NCI-H2196 treated with DMSO at 0.1 percent for 48 hours (cell line): ENCODE results near the gene FSTL4.

Experiments used
- DNase-seq: peaks from one replicate; lab custom pipeline; 2025; ENCODE audit not compliant: unreplicated experiment; lab: John Stamatoyannopoulos, UW

Gene FSTL4

DNA sequence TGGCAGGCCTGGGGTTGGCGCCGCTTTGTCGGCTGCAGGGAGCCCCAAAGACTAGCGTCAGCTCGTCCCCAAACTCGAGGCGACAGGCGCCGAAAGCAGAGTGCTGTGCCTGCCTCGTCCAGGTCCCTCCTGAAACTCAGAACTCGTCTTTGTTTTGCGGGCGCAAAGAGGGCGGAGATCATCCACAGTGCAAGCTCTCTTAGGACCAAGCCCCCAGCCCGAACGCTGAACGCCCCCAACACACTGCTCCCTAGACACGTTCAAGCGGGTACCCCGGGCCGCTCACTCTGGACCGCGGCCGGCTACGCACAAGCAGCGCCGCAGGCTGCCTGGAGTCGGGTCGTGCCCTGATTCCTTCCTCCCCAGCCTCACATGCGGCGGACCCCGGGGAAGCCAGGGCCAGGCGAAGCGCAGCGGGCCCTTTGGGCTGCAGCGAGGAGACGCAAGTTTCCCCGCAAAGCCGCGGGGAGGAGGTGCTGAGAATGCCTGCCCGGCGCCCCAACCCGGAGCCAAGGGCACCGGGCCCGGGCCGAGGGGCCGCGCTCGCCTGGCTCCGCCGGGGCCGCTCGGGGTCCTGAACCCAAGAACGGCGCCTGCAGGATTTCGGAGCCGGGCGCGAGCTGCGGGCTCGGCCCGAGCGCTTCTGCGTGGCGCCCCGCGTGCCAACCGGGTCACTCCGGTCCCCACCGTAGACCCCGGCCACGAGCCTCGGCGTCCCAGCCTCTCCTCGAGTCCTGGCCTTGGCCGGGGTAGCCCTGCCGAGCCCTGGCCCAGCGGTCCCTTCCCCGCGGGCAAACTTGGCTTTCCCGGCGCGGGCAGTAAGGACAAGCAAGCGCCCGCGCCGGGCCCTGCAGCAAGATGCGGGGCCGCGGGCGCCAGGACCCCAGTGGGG, 738 bp downstream of the FSTL4 start:
- DNase-seq: no peak

DNA sequence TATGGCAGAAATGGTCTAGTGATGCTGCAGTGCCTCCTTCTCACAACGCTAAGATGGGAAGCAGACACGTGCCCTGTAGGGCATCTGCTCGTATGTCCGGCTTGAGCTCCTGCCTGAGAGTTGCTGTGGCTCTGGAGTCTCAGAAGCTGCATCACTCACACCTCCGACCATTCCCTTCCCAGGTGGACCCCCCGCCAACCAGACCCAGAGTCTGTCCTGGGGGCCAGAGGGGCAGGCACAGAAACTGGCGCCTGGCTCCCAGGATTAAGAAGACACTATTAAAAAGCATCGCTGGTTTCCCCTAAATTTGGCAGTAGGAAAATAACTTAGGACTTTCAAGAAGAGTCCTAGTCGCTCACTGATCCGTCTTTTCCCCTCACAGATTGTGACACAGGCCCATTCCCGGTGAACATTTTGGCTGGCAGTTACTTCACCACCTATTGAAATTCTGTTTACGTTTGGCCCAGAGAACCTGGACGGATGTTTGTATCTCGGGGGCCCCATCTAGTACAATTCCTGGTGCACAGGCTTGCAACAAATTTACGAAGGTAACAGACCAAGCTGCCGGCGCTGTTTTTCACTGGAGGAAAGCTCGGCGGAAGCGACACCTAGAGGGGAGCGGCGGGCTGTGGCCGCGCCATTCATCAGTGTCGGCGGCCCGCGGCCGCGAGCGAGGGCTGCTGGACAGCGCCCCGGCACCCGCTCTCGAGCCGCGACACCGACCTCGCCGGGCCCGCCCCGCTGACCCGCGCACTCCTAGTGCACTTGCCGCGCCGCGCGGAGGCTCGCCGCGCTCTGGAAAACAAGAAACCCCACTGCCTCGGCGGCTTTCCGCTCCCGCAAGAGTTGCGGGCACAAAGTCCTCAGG, 1.6 kb downstream of the FSTL4 start:
- DNase-seq: peak; percentile 44

- no peak for DNase-seq
Observed at GRCh38 chr5:133607451-133607850, 4.9 kb downstream of the FSTL4 start.

DNA sequence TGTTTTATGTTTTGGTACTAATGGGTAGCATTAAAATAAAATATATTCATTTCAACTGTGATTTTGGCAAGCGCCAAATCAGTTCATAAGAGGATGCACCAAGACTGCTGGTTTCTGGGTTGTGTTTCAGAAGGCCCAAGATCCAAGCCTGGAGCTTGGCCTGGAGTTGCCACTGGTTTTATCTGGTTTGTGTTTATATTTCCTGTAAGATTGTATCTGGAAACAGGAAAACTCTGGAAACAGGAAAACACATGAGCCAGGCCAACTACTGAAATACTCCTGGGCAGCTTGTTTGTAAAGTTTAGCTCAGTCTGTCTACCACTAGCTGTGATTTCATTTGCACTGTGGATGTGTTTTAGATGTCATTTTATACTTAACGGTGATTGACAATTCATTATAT, 5.5 kb downstream of the FSTL4 start:
- DNase-seq: no peak

DNA sequence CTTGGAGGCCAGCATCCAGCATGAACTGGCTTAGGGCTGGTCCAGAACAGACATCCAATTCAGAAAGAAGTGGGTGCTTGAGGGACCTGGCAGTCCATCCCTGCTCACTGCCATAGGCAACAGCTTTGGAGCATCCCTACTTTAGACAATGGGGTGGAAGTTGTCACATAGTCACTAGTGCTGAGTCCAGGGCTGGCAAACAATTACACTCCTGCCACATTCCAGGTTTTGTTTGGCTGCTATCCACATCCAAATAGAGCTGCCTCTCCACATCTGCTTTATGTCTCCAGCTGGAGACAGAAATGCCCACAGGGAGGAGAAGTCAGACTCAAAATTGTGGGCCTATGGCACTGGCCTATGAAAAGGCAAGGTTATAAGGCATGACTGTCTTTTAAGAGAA, 7.0 kb downstream of the FSTL4 start:
- no peak for DNase-seq

- DNase-seq: no peak
Observed at GRCh38 chr5:133603711-133604110, 8.6 kb downstream of the FSTL4 start.

DNA sequence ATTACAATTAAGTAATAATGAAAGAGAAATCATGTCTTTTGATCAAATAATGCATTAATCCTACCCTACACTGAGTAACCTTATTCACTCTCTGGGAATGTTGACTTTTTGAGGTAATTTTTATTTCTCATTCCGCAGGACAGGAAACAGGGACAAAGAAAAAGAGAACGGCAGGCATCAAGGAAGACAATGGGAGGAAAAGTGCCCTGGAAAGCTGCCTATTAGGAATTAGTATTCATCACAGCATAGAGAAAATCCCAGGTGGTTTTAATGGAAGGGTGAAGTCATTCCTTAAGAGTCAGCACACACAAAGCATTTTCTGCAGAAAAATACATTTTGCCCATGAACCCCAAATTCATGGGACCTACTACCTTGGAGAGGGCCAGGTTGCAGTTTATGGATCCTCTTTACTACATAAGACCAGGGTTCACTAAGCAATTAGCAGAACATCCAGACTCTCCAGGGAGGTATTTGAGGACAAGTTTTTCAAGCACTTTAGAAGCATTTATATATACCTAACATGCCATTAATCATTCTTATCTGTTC, 9.4 kb downstream of the FSTL4 start:
- DNase-seq: no peak

DNA sequence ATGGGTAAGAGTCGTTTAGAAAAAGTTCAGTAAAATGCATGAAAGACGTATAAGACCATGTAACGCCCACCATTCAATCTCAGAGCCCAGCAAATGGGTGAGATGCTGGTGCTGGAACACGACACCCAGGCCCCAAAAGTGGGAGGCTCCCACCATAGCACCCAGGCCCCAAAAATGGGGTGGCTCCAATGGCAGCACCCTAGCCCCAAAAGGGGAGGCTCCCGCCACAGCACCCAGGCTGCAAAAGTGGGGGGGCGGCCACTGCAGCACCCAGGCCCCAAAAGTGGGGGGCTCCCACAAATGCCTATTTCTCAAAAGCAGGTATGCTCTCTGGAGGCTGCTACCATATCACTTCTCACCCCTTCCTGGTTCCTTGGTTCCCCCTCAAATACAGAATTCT, 12.7 kb downstream of the FSTL4 start:
- DNase-seq: no peak

GRCh38 chr5:133599044-133599443, 13.3 kb downstream of the FSTL4 start:
- DNase-seq: no peak

DNA sequence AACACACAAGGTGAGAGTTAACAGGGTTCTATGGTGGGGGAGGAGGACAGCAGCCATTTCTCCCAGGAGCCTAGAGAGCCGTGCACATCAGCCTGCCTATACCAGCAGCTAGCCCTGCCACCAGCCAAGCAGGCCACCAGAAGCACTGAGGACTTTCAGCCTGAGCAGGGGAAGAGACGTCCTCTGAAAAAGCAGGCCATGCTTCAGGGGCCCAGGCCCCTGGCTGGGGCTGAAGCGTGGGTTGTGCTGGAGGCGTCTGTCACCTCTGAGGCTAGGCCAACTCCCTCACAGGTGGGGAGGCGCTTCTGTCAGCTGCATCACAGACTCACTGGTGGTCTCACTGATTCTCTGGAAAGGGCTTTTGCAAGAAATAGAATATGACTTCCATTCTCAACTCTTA, 16.3 kb downstream of the FSTL4 start:
- DNase-seq: no peak

DNA sequence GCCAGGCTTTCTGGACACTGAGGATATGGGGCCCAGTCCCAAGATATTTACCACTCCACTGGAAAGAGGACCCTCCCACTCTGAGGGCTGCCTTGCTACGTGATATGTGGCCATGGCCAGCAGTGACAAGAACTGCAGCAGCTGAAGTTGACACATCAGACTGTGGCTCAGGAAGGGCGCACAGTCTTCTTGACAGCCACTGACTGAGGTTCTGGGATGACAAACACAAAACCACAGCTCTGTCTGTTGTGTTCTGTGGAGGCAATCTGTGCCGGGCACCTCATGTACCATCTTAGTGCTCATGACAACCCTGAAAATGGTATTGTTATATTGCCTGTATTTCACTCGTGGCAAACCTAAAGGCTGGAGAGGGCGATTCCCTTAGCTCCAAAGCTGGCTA, 16.9 kb downstream of the FSTL4 start:
- no peak for DNase-seq

GRCh38 chr5:133589286-133589685, 23.1 kb downstream of the FSTL4 start:
- no peak for DNase-seq

DNA sequence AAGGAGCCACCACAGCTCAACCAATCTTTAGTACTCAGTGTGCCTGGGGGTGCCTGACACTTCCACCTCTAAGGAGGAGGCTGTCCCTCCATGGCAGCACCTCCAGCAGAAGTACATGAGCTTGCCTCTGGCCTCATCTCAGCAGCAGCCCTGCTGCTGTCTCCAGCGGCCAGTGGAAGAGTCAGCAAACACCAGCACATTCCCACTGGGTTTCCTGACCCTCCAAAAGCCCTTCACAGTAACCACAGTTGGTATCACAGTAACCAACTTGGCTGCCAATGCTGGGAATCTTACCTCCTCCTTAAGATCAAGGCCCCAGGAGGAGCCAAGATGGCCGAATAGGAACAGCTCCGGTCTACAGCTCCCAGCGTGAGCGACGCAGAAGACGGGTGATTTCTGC, 29.4 kb downstream of the FSTL4 start:
- DNase-seq: no peak

DNA sequence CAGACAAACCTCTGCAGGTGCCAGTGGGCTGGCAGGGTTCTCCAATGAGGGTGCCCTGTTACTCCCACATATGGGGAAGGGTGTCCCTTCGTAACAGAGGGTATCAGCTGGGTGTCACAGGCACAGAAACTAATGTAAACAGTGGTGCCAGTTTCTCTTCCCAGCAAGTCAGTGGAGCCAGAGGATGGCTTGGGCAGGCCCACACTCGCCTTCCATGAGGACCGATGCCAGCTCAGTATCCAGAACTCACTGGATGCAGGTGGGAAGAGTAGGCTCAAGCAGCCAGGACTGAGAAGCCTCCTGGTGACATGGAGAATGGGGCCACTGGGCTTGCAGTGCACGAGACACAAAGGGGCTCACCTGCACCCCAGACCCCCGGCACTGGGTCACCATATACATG, 30.4 kb downstream of the FSTL4 start:
- peak; percentile 22 for DNase-seq

DNA sequence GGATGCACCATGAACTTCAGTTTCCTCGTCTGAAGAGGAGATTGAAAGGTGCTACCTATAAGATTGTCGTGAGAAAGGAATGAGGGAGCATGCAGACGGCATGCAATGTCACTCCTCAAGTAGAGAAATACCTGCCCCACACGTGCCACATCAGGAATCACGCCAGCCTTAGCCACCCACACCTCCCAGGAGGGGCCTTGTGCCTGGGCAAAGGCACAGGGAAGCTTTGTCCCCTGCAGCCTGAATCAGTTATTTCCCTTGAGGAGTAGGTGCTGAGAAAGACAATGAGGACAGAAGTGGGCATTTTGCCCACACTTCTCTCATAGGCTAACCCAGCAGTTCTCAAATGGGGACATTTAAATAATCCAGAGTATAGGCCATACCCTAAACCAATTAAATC, 31.0 kb downstream of the FSTL4 start:
- DNase-seq: no peak

GRCh38 chr5:133580618-133581017, 31.7 kb downstream of the FSTL4 start:
- DNase-seq: no peak

DNA sequence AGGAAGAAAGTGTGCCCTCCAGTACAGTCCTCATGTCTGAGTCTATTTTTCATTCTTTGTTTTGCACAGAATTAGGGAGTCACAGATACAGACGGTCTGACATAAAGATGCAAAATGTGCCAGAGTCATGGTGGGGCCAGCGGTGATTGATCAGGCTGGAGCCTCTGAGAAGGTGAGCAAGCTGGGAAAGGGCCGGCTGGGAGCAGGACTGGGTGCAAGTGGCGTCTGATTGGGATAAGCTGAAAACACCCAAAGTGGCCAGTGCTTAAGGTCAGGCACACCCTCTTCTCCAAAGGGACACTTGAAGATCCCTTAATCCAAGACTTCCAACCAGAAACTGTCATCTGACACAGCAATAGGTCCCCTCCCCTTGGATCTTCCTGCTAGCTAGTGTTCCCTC, 32.6 kb downstream of the FSTL4 start:
- DNase-seq: no peak

DNA sequence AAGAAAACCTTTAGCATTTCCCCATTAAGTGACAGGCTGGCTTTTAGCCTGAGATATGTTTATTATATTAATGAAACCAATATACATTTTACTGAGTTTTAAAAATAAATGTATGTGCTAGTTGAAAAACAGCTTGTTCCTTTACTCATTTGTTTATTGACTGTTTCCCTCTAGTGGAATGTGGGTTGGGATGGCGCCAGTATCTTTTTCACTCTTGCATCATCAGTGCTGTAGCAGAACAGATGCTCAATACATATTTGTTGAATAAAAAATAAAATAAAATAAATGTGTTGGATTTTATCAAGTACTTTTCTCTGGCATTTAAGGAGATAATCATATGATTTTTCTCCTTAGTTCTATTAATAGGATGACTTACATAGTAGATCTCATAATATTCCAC, 43.0 kb downstream of the FSTL4 start:
- DNase-seq: no peak

GRCh38 chr5:133565993-133566392, 46.3 kb downstream of the FSTL4 start:
- DNase-seq: no peak

- no peak for DNase-seq
Observed at GRCh38 chr5:133564921-133565565, 47.3 kb downstream of the FSTL4 start.

DNA sequence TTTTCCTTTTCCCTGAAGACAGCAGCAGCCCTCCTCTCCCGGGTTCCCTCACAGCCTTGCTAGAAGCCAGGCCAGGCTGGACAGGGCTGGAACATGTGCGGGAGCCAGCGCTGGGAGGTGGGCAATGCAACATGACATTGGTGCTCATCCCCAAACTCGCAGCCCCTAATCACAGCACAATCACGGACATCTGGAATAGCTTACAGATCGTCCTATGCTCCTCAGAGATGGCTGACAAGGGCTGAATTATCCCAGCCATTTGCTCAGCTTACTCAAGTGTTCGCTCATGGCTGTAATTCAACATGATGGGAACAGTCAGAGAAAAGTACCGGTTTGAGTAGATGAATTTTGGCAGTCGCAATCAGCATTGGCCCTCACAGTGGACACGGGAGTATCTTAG, 49.8 kb downstream of the FSTL4 start:
- DNase-seq: no peak
